Esophagus squamous epithelium (tissue), 5 donors: ENCODE results near the gene TSG101. TPM values are rescaled to one million over a fixed set of nuclear protein-coding genes. Genes with fewer than 3 reads are reported as not detected.

Experiments used
- DNase-seq: peaks from one replicate; lab custom pipeline; 2025; lab: John Stamatoyannopoulos, UW
- H3K27ac ChIP-seq, 4 donors: fragments of 200-600 bp; sonication (generic); one replicate each; pipeline ENCODE4 v1.5.1; 2016 to 2019; ENCODE audit warnings: mild to moderate bottlenecking in 1 of 4
- H3K27me3 ChIP-seq, 4 donors: fragments of 200-600 bp; sonication (generic); 1 replicate in 3 of 4; 2 replicates in 1 of 4; pipeline versions ENCODE4 v1.5.1 to v1.6.0; 2017 to 2021; ENCODE audit warnings: antibody characterized with exemption in 1 of 4
- H3K36me3 ChIP-seq, 3 donors: fragments of 200-600 bp; sonication (generic); one replicate each; pipeline ENCODE4 v1.5.1; 2016 to 2019
- H3K4me1 ChIP-seq, 3 donors: fragments of 200-600 bp; sonication (generic); one replicate each; pipeline ENCODE4 v1.5.1; 2017 to 2019
- H3K4me3 ChIP-seq, 4 donors: fragments of 200-600 bp; sonication (generic); 1 replicate in 3 of 4; 2 replicates in 1 of 4; pipeline ENCODE4 v1.5.1; 2016 to 2019; ENCODE audit warnings: mild to moderate bottlenecking in 2 of 4, moderate library complexity in 1 of 4
- H3K9me3 ChIP-seq, 3 donors: fragments of 200-600 bp; sonication (generic); one replicate each; pipeline ENCODE4 v1.5.1; 2016 to 2019
- CTCF ChIP-seq, 6 experiments: fragments of 450-650 bp in 4 of 6; fragments of 200-600 bp in 2 of 6; sonication (generic) in 2 of 6; IDR thresholded peaks; one replicate each; pipeline ENCODE4 v1.5.1; 2016 to 2019; ENCODE audit warnings: antibody characterized with exemption in 6 of 6, mild to moderate bottlenecking in 4 of 6, moderate library complexity in 4 of 6
- POLR2A ChIP-seq, 4 donors: fragments of 450-650 bp; IDR thresholded peaks; one replicate each; pipeline ENCODE4 v1.6.1; 2017; ENCODE audit warnings: antibody characterized with exemption in 4 of 4, mild to moderate bottlenecking in 4 of 4, moderate library complexity in 3 of 4
- WGBS, 2 donors: methylation state at CpG; one replicate each; pipeline ENCODE4 v1.1.5; 2018; 5-methylcytosine and 5-hydroxymethylcytosine counted together
- intact Hi-C: fragments of 100-400 bp; cut with DNase I; formaldehyde crosslinking; loops from one replicate; pipeline ENCODE4 v1.15.0; 2022
- total RNA-seq, 4 donors: library from RNA; depleted of rRNA; stranded (reverse); fragments of >200 nt; gene quantifications; one replicate each; pipeline ENCODE4 v1.1.0, GENCODE V29; 2016
- donor health status: DM: yes; HTN: yes; CAD: no.

The TSG101 gene
- total RNA-seq, 4 donors from 2014 or later = 76.5 to 114 (median 89.2) TPM

- H3K4me3 ChIP-seq = no peak overlapping the region
- intact Hi-C loops = no loop called here
- peaks cover 0 to 24% (median 0%) of the 10 kb centered on the region in 4 donors for H3K27me3 ChIP-seq
- TF ChIP-seq POLR2A (IDR thresholded peaks at IDR 0.05) (no peak), CTCF (IDR thresholded peaks at IDR 0.05) (no peak)
- 85 to 88% methylated on average over 4 of the region's 4 CpGs for WGBS, 2 donors
- H3K9me3 ChIP-seq = no peaks in the 10 kb centered on the region
- no peaks in the 10 kb centered on the region for H3K4me1 ChIP-seq
- H3K36me3 ChIP-seq = no peaks in the 10 kb centered on the region
- DNase-seq = no peak
- H3K27ac ChIP-seq = no peak overlapping the region
Measured at GRCh38 chr11:18459634-18460033, 67.1 kb downstream of the TSG101 start.

DNA sequence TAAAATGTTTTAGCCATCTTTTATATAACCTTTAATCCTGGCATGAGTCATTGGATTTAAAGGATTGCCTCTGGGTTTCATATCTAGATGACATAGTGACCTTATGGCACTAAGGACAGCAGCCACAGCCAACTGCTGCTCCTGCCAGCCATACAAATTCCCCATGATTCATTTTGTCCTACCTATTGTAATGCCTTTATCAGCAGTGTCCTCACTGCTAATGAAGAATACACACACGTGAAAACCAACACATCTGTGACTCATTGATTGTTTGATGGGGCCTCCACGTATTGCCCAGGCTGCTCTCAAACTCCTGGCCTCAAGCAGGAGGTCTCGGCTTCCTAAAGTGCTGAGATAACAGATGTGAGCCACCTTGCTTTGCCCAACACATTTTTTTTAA is 69.3 kb downstream of the TSG101 start:
- Histone ChIP-seq H3K9me3 (no peaks in the 10 kb centered on the region), H3K27me3 (peaks cover 0 to 26% (median 0%) of the 10 kb centered on the region in 4 donors), H3K27ac (no peak overlapping the region), H3K4me3 (no peak overlapping the region), H3K36me3 (no peaks in the 10 kb centered on the region), H3K4me1 (no peaks in the 10 kb centered on the region)
- intact Hi-C loops = no loop called here
- 18 to 45% methylated on average over 3 of the region's 3 CpGs for WGBS, 2 donors
- no peak for TF ChIP-seq CTCF (IDR thresholded peaks at IDR 0.05)
- TF ChIP-seq POLR2A (IDR thresholded peaks at IDR 0.05) = no peak
- DNase-seq = no peak

- intact Hi-C loops = no loop called here
- TF ChIP-seq POLR2A (IDR thresholded peaks at IDR 0.05) (no peak), CTCF (IDR thresholded peaks at IDR 0.05) (no peak)
- no peaks in the 10 kb centered on the region for H3K36me3 ChIP-seq
- no peak within 1 kb of the TSS for H3K4me3 ChIP-seq
- no peak within 1 kb of the TSS for H3K27ac ChIP-seq
- H3K4me1 ChIP-seq = no peaks in the 10 kb centered on the region
- WGBS, 2 donors = 62 to 70% methylated on average over 19 to 34 of the region's 47 CpGs
- DNase-seq = no peak
- H3K27me3 ChIP-seq = peaks cover 0 to 31% (median 0%) of the 10 kb centered on the region in 4 donors
- no peaks in the 10 kb centered on the region for H3K9me3 ChIP-seq
Measured at GRCh38 chr11:18455686-18456372, 70.9 kb downstream of the TSG101 start, which contains the start of gene LDHAL6A. Gene LDHAL6A (plus strand): TSS chr11:18455856. CDS start chr11:18456681, 825 bp downstream.

- intact Hi-C loops = no loop called here
- H3K9me3 ChIP-seq = no peaks in the 10 kb centered on the region
- no peak overlapping the region for H3K4me3 ChIP-seq
- H3K4me1 ChIP-seq = no peaks in the 10 kb centered on the region
- TF ChIP-seq POLR2A (IDR thresholded peaks at IDR 0.05) = no peak
- no peak for TF ChIP-seq CTCF (IDR thresholded peaks at IDR 0.05)
- peaks cover 0 to 26% (median 0%) of the 10 kb centered on the region in 4 donors for H3K27me3 ChIP-seq
- no peak overlapping the region for H3K27ac ChIP-seq
- H3K36me3 ChIP-seq = no peaks in the 10 kb centered on the region
- 54 to 83% methylated on average over 2 of the region's 2 CpGs for WGBS, 2 donors
- no peak for DNase-seq
Measured at GRCh38 chr11:18452927-18453326, 73.8 kb downstream of the TSG101 start.

DNA sequence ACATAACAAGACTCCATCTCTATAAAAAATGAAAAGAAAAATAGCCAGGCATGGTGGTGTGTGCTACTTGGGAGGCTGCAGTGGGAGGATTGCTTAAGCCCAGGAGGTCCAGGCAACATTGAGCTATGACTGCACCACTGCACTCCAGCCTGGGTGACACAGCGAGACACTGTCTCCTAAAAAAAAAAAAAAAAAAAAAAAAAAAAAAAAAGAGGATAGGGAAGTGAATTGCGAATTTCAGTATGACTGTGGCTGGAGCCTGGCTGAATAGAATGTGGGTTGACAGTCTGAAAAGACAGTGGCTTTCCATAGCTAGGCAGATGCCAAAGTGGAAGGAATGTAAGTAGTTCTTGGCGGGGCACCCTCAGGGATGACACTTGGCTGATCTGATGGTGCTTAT is 77.5 kb downstream of the TSG101 start:
- no peak overlapping the region for H3K27ac ChIP-seq
- H3K9me3 ChIP-seq = no peaks in the 10 kb centered on the region
- H3K27me3 ChIP-seq = peaks cover 0 to 8% (median 0%) of the 10 kb centered on the region in 4 donors
- H3K4me3 ChIP-seq = no peak overlapping the region
- intact Hi-C loops = no loop called here
- no peak for TF ChIP-seq CTCF (IDR thresholded peaks at IDR 0.05)
- TF ChIP-seq POLR2A (IDR thresholded peaks at IDR 0.05) = no peak
- DNase-seq = no peak
- no peaks in the 10 kb centered on the region for H3K36me3 ChIP-seq
- no peaks in the 10 kb centered on the region for H3K4me1 ChIP-seq
- WGBS, 2 donors = 78 to 89% methylated on average over 3 of the region's 3 CpGs
